GM12878 (cell line): ENCODE data around the gene SCP2D1. TPM values are rescaled to one million over a fixed set of nuclear protein-coding genes. Genes with fewer than 3 reads are reported as not detected.

Source experiments
- ATAC-seq: fragments of 200-7000 bp; cut with Tn5 transposase; 3 replicates; pipeline ENCODE4 v1.9.1; 2020; ENCODE audit warnings: mild to moderate bottlenecking, moderate library complexity
- BruUV-seq: library from RNA; stranded (reverse); fragments of 400-500 nt; replicated peaks from 2 replicates; lab custom pipeline; 2021; lab: Mats Ljungman, UMichigan
- CTCF ChIA-PET: fragments of 300-600 bp; sonication (Branson Sonifier 250); formaldehyde crosslinking; extraction: SDS; loops from one replicate; lab custom pipeline; 2021; ENCODE audit warnings: inconsistent platforms; lab: Yijun Ruan, JAX
- POLR2A ChIA-PET: fragments of 350-600 bp; formaldehyde crosslinking; extraction: SDS; loops from one replicate; lab custom pipeline; 2021; ENCODE audit warnings: inconsistent platforms; lab: Charles Lee
- RAD21 ChIA-PET: fragments of 300-600 bp; sonication (Branson Sonifier 250); formaldehyde crosslinking; loops from one replicate; lab custom pipeline; 2023; ENCODE audit warnings: antibody characterized with exemption; ENCODE audit not compliant: unreplicated experiment; lab: Charles Lee
- SMC1A ChIA-PET: fragments of 300-600 bp; sonication (Branson Sonifier 250); formaldehyde crosslinking; loops from one replicate; lab custom pipeline; 2023; ENCODE audit not compliant: unreplicated experiment, uncharacterized antibody; lab: Charles Lee
- DNase-seq: peaks from one replicate; pipeline ENCODE4 v3.0.0-alpha.2; 2011; ENCODE audit warnings: low read depth, low spot score
- FAIRE-seq: peaks from 3 replicates; lab custom pipeline; 2011; peaks lifted over from hg19 to GRCh38; lab: Jason Lieb, UNC
- H2AFZ ChIP-seq: 2 replicates; pipeline ENCODE4 v1.6.0; 2011; ENCODE audit warnings: low read depth, low read length, control low read depth; ENCODE audit not compliant: control insufficient read depth
- H3K27ac ChIP-seq: 2 replicates; pipeline ENCODE4 v1.5.1; 2011; ENCODE audit warnings: control low read depth; ENCODE audit not compliant: control insufficient read depth, insufficient read depth
- H3K27me3 ChIP-seq, 2 experiments: replicated peaks in 1 of 2; 2 replicates each; pipeline versions ENCODE4 v1.6.0 to v1.6.1; 2011; ENCODE audit warnings: low read length in 1 of 2; ENCODE audit not compliant: control insufficient read depth in 2 of 2, insufficient read depth in 2 of 2
- H3K36me3 ChIP-seq, 2 experiments: 2 replicates each; pipeline ENCODE4 v1.5.1; 2011; ENCODE audit warnings: low read length in 1 of 2; ENCODE audit not compliant: control insufficient read depth in 2 of 2, insufficient read depth in 2 of 2
- H3K4me1 ChIP-seq: 2 replicates; pipeline ENCODE4 v1.6.1; 2011; ENCODE audit warnings: mild to moderate bottlenecking, low read length, moderate library complexity, mixed read lengths; ENCODE audit not compliant: control insufficient read depth, insufficient read depth
- H3K4me2 ChIP-seq: 2 replicates; pipeline ENCODE4 v1.6.0; 2011; ENCODE audit warnings: control low read depth; ENCODE audit not compliant: control insufficient read depth, insufficient read depth
- H3K4me3 ChIP-seq: fragments of 200-600 bp; sonication (generic); 2 replicates; pipeline ENCODE4 v1.5.1; 2016
- H3K79me2 ChIP-seq: 2 replicates; pipeline ENCODE4 v1.6.0; 2011; ENCODE audit warnings: low read length; ENCODE audit not compliant: control insufficient read depth, insufficient read depth
- H3K9ac ChIP-seq: 2 replicates; pipeline ENCODE4 v1.8.0; 2011; ENCODE audit warnings: low read length, control low read depth, mixed read lengths; ENCODE audit not compliant: control insufficient read depth, insufficient read depth
- H3K9me3 ChIP-seq: replicated peaks from 3 replicates; pipeline ENCODE4 v1.5.1; 2011; ENCODE audit warnings: mild to moderate bottlenecking, low read length; ENCODE audit not compliant: control insufficient read depth, insufficient read depth
- H4K20me1 ChIP-seq: 2 replicates; pipeline ENCODE4 v1.6.0; 2011; ENCODE audit not compliant: control insufficient read depth, insufficient read depth
- CHD2 ChIP-seq: IDR thresholded peaks from 2 replicates; pipeline ENCODE4 v1.6.1; 2011; ENCODE audit warnings: low read depth, low read length, improper control_type of control experiment, borderline replicate concordance
- ETV6 ChIP-seq, 2 experiments: fragments of 450-650 bp in 1 of 2; IDR thresholded peaks in 1 of 2; conservative IDR thresholded peaks in 1 of 2; 2 replicates each; pipeline ENCODE4 v1.6.1; 2014; ENCODE audit warnings: antibody characterized with exemption in 1 of 2, borderline replicate concordance in 1 of 2, low read depth in 1 of 2, mild to moderate bottlenecking in 1 of 2, moderate library complexity in 1 of 2
- HCFC1 ChIP-seq: fragments of 150-350 bp; IDR thresholded peaks from 2 replicates; pipeline ENCODE4 v1.6.1; 2014; ENCODE audit warnings: low read length
- HDAC2 ChIP-seq: fragments of 200-600 bp; sonication (generic); IDR thresholded peaks from 2 replicates; pipeline ENCODE4 v1.6.1; 2017
- IRF4 ChIP-seq: IDR thresholded peaks from 2 replicates; pipeline ENCODE4 v1.6.1; 2011; ENCODE audit warnings: low read depth, low read length
- MEF2A ChIP-seq: IDR thresholded peaks from 2 replicates; pipeline ENCODE4 v1.6.1; 2011; ENCODE audit warnings: low read depth, mild to moderate bottlenecking, low read length, moderate library complexity; ENCODE audit not compliant: insufficient read depth
- MXI1 ChIP-seq: fragments of 150-350 bp; IDR thresholded peaks from 2 replicates; pipeline ENCODE4 v1.6.1; 2011; ENCODE audit warnings: low read depth, mild to moderate bottlenecking, inconsistent platforms, low read length, improper control_type of control experiment
- PAX5 ChIP-seq: IDR thresholded peaks from 2 replicates; pipeline ENCODE4 v1.6.1; 2011; ENCODE audit warnings: low read depth, low read length, borderline replicate concordance
- RAD51 ChIP-seq: fragments of 450-650 bp; IDR thresholded peaks from 2 replicates; pipeline ENCODE4 v1.6.1; 2016; ENCODE audit warnings: moderate library complexity, mild to moderate bottlenecking, inconsistent platforms
- YBX1 ChIP-seq: fragments of 450-650 bp; IDR thresholded peaks from 2 replicates; pipeline ENCODE4 v1.6.1; 2016; ENCODE audit warnings: antibody characterized with exemption
- ZNF622 ChIP-seq: fragments of 450-650 bp; IDR thresholded peaks from 2 replicates; pipeline ENCODE4 v1.6.1; 2017; ENCODE audit warnings: mild to moderate bottlenecking, inconsistent platforms
- WGBS: methylation state at CpG from one replicate; pipeline ENCODE4 v1.1.6; 2016; ENCODE audit warnings: low lambda C conversion rate; ENCODE audit not compliant: insufficient replicate concordance, insufficient coverage; ENCODE audit errors: missing lambda C conversion rate; 5-methylcytosine and 5-hydroxymethylcytosine counted together
- in situ Hi-C: fragments of 300-500 bp; cut with MboI; formaldehyde crosslinking; loops from 9 replicates; pipeline ENCODE4 v1.14.3; 2018; ENCODE audit warnings: mixed read lengths
- intact Hi-C: fragments of 100-400 bp; cut with micrococcal nuclease; formaldehyde crosslinking; loops from one replicate; pipeline ENCODE4 v1.14.2; 2022; ENCODE audit not compliant: unreplicated experiment
- polyA plus RNA-seq, 11 experiments: library from polyadenylated mRNA; depleted of rRNA in 4 of 11; unstranded in 6 of 11; stranded (reverse) in 5 of 11; fragments of >200 nt; fragmentation: Nextera tagmentation in 4 of 11; fragmentation: Illumina TruSeq in 1 of 11; extraction: Ambion mirVana in 4 of 11; extraction: Trizol in 1 of 11; gene quantifications; 1 replicate in 1 of 11; 2 replicates in 10 of 11; pipeline versions ENCODE4 v1.2.1 to v1.2.3, GENCODE V29; 2011 to 2016; ENCODE audit warnings: inconsistent platforms in 2 of 11, missing spikeins in 2 of 11, low read depth in 1 of 11
- total RNA-seq, 4 experiments: library from RNA; depleted of rRNA in 3 of 4; stranded (reverse); fragments of >200 nt in 3 of 4; fragmentation: Illumina TruSeq in 1 of 4; extraction: Trizol in 1 of 4; gene quantifications; 2 replicates each; pipeline versions ENCODE4 v1.2.1 to v1.2.3, GENCODE V29; 2013 to 2021
- TF ChIP-seq, protein P1 (sequence below): IDR thresholded peaks from 2 replicates; pipeline ENCODE4 v1.6.1; 2012; ENCODE audit warnings: improper control_type of control experiment, low read depth, low read length; ENCODE audit not compliant: insufficient replicate concordance

SCP2D1 gene
- total and polyA plus RNA-seq, 10 of the 15 experiments (the other 5 are each of a cell fraction or from before 2014, with no cell fraction given): not detected

DNA sequence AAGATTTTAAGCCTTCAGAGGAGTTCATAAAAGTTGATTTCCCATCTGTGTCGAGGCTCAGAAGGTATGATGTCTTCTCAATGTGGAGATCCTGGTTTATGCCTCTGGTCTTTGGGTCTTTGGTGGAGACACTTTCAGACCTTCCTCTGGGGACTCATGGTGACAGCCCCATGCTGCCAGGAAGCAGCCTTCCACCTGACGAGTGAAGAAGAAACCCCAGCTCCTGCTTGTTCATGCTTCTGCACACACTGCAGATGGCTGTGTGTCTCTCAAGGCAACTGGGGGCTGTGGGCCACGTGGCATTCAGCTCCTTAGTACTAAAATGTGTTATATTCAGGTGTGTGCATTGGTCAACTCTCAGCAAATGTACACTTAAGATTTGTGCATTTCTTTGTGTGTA lies 4.9 kb upstream of the SCP2D1 start:
- ChIA-PET POLR2A (no interaction called here), SMC1A (interaction anchor here (0.5 to 1.5 kb wide), 2 partner anchors 15 to 176 kb away, joined by 3 to 4 read pairs; no protein-coding TSS in a partner anchor), RAD21 (no interaction called here), CTCF (no interaction called here)
- in situ Hi-C loops (no loop called here), intact Hi-C loops (no loop called here)
- FAIRE-seq (no peak), ATAC-seq (no peak), DNase-seq (no peak)
- BruUV-seq: no TSS peak
- H2AFZ ChIP-seq: peak overlapping the region; percentile 10
- no peak overlapping the region for H3K9ac ChIP-seq
- H3K79me2 ChIP-seq: no peaks in the 10 kb centered on the region
- no peak overlapping the region for H3K4me3 ChIP-seq
- no peaks in the 10 kb centered on the region for H4K20me1 ChIP-seq
- no peaks in the 10 kb centered on the region; the same call in 2 of the 3 replicates for H3K9me3 ChIP-seq
- no peak overlapping the region for H3K4me2 ChIP-seq
- no peaks in the 10 kb centered on the region for H3K27me3 ChIP-seq
- 0% methylated on average over 3 of the region's 3 CpGs for WGBS
- TF ChIP-seq RAD51 (no peak), ZNF622 (no peak), MXI1 (no peak), PAX5 (no peak), IRF4 (no peak), YBX1 (no peak), ETV6 (conservative IDR thresholded peaks at IDR 0.05 in 1 of 2, IDR thresholded peaks at IDR 0.05 in 1 of 2; ENCODE audit: borderline replicate concordance in 1 of 2, low read depth in 1 of 2) (no peak), CHD2 (no peak), HCFC1 (no peak), HDAC2 (no peak), MEF2A (no peak)
- TF ChIP-seq, protein P1, sequence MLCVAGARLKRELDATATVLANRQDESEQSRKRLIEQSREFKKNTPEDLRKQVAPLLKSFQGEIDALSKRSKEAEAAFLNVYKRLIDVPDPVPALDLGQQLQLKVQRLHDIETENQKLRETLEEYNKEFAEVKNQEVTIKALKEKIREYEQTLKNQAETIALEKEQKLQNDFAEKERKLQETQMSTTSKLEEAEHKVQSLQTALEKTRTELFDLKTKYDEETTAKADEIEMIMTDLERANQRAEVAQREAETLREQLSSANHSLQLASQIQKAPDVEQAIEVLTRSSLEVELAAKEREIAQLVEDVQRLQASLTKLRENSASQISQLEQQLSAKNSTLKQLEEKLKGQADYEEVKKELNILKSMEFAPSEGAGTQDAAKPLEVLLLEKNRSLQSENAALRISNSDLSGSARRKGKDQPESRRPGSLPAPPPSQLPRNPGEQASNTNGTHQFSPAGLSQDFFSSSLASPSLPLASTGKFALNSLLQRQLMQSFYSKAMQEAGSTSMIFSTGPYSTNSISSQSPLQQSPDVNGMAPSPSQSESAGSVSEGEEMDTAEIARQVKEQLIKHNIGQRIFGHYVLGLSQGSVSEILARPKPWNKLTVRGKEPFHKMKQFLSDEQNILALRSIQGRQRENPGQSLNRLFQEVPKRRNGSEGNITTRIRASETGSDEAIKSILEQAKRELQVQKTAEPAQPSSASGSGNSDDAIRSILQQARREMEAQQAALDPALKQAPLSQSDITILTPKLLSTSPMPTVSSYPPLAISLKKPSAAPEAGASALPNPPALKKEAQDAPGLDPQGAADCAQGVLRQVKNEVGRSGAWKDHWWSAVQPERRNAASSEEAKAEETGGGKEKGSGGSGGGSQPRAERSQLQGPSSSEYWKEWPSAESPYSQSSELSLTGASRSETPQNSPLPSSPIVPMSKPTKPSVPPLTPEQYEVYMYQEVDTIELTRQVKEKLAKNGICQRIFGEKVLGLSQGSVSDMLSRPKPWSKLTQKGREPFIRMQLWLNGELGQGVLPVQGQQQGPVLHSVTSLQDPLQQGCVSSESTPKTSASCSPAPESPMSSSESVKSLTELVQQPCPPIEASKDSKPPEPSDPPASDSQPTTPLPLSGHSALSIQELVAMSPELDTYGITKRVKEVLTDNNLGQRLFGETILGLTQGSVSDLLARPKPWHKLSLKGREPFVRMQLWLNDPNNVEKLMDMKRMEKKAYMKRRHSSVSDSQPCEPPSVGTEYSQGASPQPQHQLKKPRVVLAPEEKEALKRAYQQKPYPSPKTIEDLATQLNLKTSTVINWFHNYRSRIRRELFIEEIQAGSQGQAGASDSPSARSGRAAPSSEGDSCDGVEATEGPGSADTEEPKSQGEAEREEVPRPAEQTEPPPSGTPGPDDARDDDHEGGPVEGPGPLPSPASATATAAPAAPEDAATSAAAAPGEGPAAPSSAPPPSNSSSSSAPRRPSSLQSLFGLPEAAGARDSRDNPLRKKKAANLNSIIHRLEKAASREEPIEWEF: no peak
- H3K4me1 ChIP-seq: peaks cover 7% of the 10 kb centered on the region; the same call in 1 of the 2 replicates
- no peak overlapping the region for H3K27ac ChIP-seq
- no peaks in the 10 kb centered on the region for H3K36me3 ChIP-seq
